ENCODE results near the gene MMP11. TPM values are rescaled to one million over a fixed set of nuclear protein-coding genes. Genes with fewer than 3 reads are reported as not detected.
A peak's percentile ranks its signal among the peaks of the same experiment; 100 is the strongest.

The MMP11 gene
- total RNA-seq, 1 donor from 2014 or later: 3.9 TPM

- DNase-seq (ENCODE audit: low spot score) (no peak), ATAC-seq (no peak)
These were observed 16.9 kb upstream of the MMP11 start for GRCh38 chr22:23755711-23756110.

DNA sequence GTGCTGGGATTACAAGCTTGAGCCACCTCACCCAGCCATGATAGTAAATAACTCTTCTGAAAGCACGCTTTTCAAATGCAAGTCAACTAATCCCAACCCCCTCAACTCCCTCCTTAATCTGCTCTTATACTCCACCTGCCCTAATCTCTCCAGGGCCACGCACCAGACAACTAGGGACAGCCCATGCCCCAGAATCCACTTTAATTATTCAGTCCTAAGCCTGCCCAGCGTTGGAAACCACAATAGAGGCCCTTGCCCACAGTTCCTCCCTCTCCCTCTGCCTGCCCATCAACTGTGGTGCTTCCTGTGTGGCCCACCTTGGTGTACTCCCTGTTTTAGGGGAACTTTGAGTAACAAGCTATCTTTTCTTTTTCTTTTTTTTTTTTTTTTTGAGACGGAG lies 15.8 kb upstream of the MMP11 start:
- no peak for DNase-seq (ENCODE audit: low spot score)
- intact Hi-C loops (cut with DNase I): no loop called here
- no peak for ATAC-seq

More at GRCh38 chr22:23755711-23756110, 16.9 kb upstream of the MMP11 start:
- intact Hi-C loops (cut with DNase I): no loop called here

- DNase-seq (ENCODE audit: low spot score): no peak
- intact Hi-C loops (cut with DNase I): no loop called here
- no peak for ATAC-seq
These were observed 13.1 kb upstream of the MMP11 start for GRCh38 chr22:23759566-23759965.

DNA sequence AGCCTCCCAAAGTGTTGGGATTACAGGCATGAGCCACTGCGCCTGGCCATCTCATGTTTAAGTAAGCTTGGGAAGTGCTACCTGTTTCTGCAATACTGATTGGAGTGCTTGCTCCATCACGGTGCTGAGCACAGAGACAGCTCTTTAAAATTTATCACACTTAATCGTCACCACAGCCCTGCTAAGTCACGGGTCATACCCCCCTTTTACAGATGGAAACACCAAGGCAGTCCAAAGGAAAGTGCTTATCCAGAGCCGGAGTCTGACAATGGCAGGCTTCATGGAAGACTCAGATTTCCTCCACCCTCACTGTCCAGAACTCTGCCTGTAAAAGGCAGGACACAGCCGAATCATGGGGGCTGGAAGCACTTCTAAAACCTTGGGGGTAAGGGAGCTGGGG lies 12.6 kb upstream of the MMP11 start:
- ATAC-seq (no peak), DNase-seq (ENCODE audit: low spot score) (no peak)
- intact Hi-C loops (cut with DNase I): no loop called here

DNA sequence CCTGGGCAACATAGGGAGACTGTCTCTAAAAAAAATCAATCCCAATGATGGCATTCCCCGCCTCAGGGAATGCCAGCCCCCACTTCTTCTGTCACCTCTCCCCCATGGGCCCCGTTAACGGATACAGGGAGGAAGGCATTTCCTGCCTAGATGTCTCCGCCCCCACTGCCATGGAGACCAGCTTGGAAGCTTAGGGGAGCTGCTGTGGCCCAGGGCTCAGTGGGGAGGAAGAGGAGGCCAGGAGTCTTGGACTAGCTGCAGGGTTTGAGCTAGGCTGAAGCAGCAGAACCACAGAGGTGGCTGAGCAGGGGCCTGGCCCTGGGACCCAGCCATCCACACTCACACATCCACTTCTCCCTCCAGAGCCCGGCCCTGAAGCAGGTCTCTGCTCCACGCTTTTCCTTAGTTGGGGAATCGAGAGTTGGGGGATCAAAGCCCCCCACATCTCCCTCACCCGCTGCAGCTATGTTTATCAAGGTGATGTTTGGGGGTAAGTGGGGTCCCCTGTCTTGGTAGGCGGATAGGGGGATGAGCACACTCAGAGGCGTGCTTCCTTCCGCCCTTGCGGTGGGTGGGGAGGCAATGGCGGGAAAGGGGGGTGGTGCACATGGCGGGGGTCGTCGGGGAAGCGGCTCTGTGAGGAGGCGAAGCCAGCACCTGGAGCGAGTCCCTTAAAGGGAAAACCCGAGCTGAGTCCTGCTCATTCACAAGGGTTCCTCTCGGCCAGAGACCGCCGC lies 9.6 kb upstream of the MMP11 start, which contains the start of gene C22orf15:
Gene C22orf15 (plus strand): TSS at position 149 of the 737 bp plus-strand sequence. CDS start 317 bp downstream, at position 466.
- intact Hi-C loops (cut with DNase I): no loop called here
- no peak for DNase-seq (ENCODE audit: low spot score)
- ATAC-seq: no peak

DNA sequence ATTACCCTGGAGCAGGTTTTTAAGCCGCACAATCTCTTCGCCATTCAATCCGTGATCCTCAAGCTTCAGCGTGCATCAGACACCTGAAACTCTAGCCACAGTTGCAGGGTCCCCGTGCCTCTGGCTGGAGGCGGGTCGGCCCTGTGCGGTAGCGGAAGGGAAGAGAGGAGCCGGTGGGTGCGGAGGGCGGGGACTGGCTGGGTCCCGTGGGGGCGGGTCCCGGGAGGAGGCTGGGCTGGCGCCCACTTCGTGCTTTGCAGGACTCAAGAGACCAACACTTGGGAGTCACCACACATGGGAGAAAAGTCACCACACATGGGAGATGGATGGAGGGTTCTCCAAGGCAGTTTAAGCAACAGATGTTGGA lies 9.1 kb upstream of the MMP11 start:
- DNase-seq (ENCODE audit: low spot score): peak; percentile 68
- intact Hi-C loops (cut with DNase I): no loop called here

GRCh38 chr22:23763954-23764353 lies 8.7 kb upstream of the MMP11 start:
- intact Hi-C loops (cut with DNase I): no loop called here
- ATAC-seq (no peak), DNase-seq (ENCODE audit: low spot score) (no peak)

More for the DNA sequence above, 9.1 kb upstream of the MMP11 start:
- no peak for ATAC-seq

GRCh38 chr22:23764899-23765881 lies 7.5 kb upstream of the MMP11 start:
- intact Hi-C loops (cut with DNase I): loop anchor here (5.0 kb wide), 1 partner anchor 82 kb away; no protein-coding TSS in a partner anchor
- no peak for ATAC-seq
- no peak for DNase-seq (ENCODE audit: low spot score)

- intact Hi-C loops (cut with DNase I): loop anchor here (5.0 kb wide), 1 partner anchor 80 kb away; no protein-coding TSS in a partner anchor
- ATAC-seq: no peak
These were observed 5.4 kb upstream of the MMP11 start for GRCh38 chr22:23767303-23767672.

DNA sequence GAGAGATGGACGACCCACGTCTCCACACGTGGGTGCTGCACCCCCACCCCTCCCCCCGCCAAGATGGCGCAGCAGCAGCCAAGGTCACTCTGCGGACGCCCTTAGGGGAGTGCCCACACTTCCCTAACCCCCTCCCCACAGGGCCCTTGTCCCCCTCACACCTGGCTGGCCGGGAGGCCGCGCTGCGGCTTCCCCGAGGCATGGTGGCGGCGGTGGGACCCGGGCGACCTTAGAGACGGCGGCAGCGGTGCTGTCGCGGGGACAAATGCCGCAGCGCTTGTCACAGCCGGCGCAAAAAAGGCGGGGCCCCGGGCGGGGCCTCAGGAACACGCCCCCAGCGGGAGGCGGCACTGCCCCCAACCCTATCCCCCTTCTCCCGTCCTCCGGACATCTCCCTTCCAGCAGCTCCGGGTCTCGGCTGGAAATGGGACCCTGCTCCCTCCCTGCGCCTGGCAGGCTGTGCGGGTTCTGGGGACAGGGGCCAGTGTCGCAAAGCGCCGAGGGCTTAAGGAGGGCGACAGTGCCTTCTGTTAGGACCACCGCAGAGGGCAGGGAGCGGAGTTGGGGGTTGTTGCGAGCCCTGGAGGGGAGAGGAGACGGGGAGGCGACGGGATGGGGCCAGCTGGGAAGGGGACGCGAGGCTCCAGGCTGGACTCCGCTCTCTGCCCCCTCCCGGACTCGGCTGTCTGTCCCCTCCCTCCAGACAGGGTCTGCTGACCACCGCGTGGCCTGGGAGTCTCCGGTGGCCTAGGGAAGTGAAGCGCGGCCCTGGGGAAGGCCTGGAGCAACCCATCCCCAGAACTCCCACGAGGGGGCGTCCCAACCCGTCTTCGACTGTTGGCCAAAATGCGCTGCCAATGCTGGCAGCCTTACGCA lies 4.7 kb upstream of the MMP11 start, which contains the start of gene CHCHD10:
Gene CHCHD10 (minus strand): TSS at position 300 of the 876 bp plus-strand sequence. CDS start 98 bp downstream, at position 202.
- intact Hi-C loops (cut with DNase I): loop anchor here (5.0 kb wide), 1 partner anchor 79 kb away; no protein-coding TSS in a partner anchor
- peak; percentile 86 for ATAC-seq
- peak; percentile 93 for DNase-seq (ENCODE audit: low spot score)

More at GRCh38 chr22:23767303-23767672, 5.4 kb upstream of the MMP11 start:
- no peak for DNase-seq (ENCODE audit: low spot score)

DNA sequence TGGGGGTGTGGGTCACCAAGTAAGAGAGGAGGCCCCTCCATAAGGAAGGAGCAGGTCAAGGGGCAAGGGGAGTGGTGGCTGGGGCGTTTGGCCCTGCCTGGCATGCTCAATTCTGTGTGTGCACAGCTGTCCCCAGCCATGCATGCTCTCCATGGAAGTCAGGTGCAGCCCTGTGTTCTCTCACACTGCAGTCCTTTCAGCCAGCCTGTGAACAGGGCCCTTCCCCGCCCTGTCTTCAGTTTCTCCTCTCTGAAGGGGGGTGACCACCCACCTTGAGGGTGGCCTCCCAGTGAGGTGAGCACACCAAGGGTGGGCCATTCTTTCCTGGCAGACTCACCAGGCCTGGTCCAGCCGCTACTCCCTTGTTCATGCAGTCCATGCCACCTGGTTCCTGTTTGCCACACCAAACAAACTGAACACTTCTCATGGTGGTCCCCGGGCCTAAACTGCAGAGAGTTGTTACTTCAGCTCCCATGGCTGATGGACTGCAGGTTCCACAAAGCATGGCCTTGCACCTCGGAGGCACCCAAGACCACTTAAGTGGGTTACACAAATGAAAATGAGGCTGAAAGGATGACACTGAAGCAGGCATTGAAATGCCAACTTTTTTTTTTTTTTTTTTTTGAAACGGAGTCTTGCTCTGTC lies 3.2 kb upstream of the MMP11 start:
- no peak for ATAC-seq
- intact Hi-C loops (cut with DNase I): loop anchor here (5.0 kb wide), 1 partner anchor 78 kb away; no protein-coding TSS in a partner anchor
- DNase-seq (ENCODE audit: low spot score): no peak

DNA sequence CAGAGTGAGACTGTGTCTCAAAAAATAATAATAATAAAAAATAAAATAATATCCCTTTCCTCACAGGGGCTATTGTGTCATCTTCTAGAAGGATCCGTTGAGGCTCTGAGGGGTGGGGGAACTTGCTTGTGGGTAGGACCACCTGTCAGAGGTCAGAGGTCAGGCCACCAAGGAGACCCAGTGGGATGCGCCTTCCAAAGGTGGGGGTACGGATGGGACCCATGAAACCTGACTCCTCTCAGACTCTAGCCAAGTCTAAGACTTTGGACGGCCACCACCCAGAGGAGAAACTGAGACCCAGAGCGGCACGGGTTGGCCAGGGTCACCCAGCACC lies 367 bp upstream of the MMP11 start:
- DNase-seq (ENCODE audit: low spot score): no peak

GRCh38 chr22:23773483-23774113 lies 949 bp downstream of the MMP11 start:
- intact Hi-C loops (cut with DNase I): no loop called here
- ATAC-seq (peak; percentile 18), DNase-seq (ENCODE audit: low spot score) (no peak)

More for the DNA sequence above, 367 bp upstream of the MMP11 start:
- intact Hi-C loops (cut with DNase I): no loop called here
- no peak for ATAC-seq

DNA sequence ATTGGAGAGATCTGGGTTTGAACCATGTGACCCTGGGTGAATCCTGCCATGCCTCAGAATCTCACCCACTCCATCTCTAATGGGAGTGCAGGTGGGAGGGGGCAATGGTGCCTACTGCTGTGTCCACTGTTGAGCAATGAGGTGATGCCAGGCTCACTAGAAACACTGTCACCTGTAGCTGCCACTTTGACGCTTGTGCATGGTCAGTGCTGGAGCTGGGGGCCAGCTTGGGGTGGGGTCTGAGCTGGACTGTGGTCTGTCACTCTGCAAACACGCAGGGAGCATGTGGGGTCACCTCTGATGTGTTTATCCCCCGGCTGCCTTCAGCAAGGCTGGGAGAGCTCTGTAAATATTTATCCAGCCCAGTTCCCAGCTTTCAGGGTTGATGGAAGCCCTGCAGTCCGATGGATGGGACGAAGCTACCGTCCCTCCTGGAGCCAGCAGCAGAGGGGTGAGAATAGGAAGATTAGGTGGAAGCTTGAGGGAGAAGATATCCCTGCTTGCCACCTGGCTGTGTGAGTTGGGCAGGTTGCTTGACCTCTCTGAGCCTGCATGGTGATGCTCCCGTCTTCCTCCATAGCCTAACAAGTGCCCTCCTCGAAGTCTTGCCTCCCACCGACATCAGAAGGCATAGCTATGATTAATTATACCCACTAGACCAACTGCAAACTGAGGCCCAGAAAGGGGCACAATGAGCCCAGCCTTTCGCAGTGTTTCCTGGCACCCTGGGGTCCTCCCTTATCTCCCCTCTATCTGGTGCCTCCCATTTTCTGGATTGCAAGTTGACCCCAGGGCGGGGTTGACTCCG lies 1.7 kb downstream of the MMP11 start:
- intact Hi-C loops (cut with DNase I): no loop called here
- ATAC-seq (no peak), DNase-seq (ENCODE audit: low spot score) (no peak)

GRCh38 chr22:23774922-23775436 lies 2.3 kb downstream of the MMP11 start:
- peak; percentile 44 for ATAC-seq
- intact Hi-C loops (cut with DNase I): loop anchor here (5.0 kb wide), 1 partner anchor 62 kb away; the partner anchor contains the start of gene DERL3
- no peak for DNase-seq (ENCODE audit: low spot score)

- DNase-seq (ENCODE audit: low spot score) (no peak), ATAC-seq (no peak)
- intact Hi-C loops (cut with DNase I): loop anchor here (5.0 kb wide), 1 partner anchor 61 kb away; the partner anchor contains the start of gene DERL3
These were observed 3.2 kb downstream of the MMP11 start for GRCh38 chr22:23775779-23776375.
